Gastroesophageal sphincter (tissue), 4 donors: ENCODE measurements around the gene ARMC12. TPM values are rescaled to one million over a fixed set of nuclear protein-coding genes. Genes with fewer than 3 reads are reported as not detected.
"Not testable (repeated sequence)": the region's sequence is repeated elsewhere in the genome, so short reads cannot be mapped to it uniquely, and the experiment has no call there.

Source experiments
- ATAC-seq: fragments of 150-250 bp; one replicate; pipeline ENCODE4 v1.9.1; 2016; ENCODE audit warnings: mild to moderate bottlenecking, moderate library complexity
- H3K27ac ChIP-seq, 4 donors: fragments of 200-600 bp; sonication (generic) in 3 of 4; 1 replicate in 3 of 4; 2 replicates in 1 of 4; pipeline ENCODE4 v1.5.1; 2016 to 2019
- H3K27me3 ChIP-seq: fragments of 200-600 bp; sonication (generic); one replicate; pipeline ENCODE4 v1.5.1; 2019
- H3K36me3 ChIP-seq, 2 donors: fragments of 200-600 bp; sonication (generic); one replicate each; pipeline ENCODE4 v1.5.1; 2019; ENCODE audit warnings: control low read depth in 1 of 2
- H3K4me1 ChIP-seq, 3 donors: fragments of 200-600 bp; sonication (generic); 1 replicate in 2 of 3; 2 replicates in 1 of 3; pipeline ENCODE4 v1.5.1; 2016 to 2019; ENCODE audit warnings: control low read depth in 2 of 3
- H3K4me3 ChIP-seq, 2 donors: fragments of 200-600 bp; sonication (generic); one replicate each; pipeline ENCODE4 v1.5.1; 2019; ENCODE audit warnings: mild to moderate bottlenecking in 1 of 2, moderate library complexity in 1 of 2
- H3K9me3 ChIP-seq, 3 donors: fragments of 200-600 bp; sonication (generic); one replicate each; pipeline ENCODE4 v1.5.1; 2017 to 2019; ENCODE audit warnings: control low read depth in 2 of 3
- CTCF ChIP-seq, 4 experiments: fragments of 200-600 bp in 2 of 4; fragments of 450-650 bp in 2 of 4; sonication (generic) in 1 of 4; IDR thresholded peaks; one replicate each; pipeline ENCODE4 v1.5.1; 2017 to 2019; ENCODE audit warnings: antibody characterized with exemption in 4 of 4, mild to moderate bottlenecking in 2 of 4, moderate library complexity in 2 of 4
- EP300 ChIP-seq: sonication (generic); formaldehyde crosslinking; IDR thresholded peaks from one replicate; pipeline ENCODE4 v1.6.1; 2017; ENCODE audit warnings: antibody characterized with exemption, mild to moderate bottlenecking
- POLR2A ChIP-seq, 2 donors: fragments of 450-650 bp; IDR thresholded peaks; one replicate each; pipeline ENCODE4 v1.6.1; 2017; ENCODE audit warnings: antibody characterized with exemption in 2 of 2, mild to moderate bottlenecking in 2 of 2, moderate library complexity in 1 of 2
- POLR2AphosphoS5 ChIP-seq: sonication (generic); formaldehyde crosslinking; IDR thresholded peaks from one replicate; pipeline ENCODE4 v1.6.1; 2017; ENCODE audit warnings: antibody characterized with exemption
- whole genome bisulfite sequencing, 2 donors: methylation state at CpG; one replicate each; pipeline ENCODE4 v1.1.5; 2018; ENCODE audit warnings: low coverage in 1 of 2; 5-methylcytosine and 5-hydroxymethylcytosine counted together
- total RNA-seq, 4 donors: library from RNA; depleted of rRNA; stranded (reverse); fragments of >200 nt; gene quantifications; one replicate each; pipeline ENCODE4 v1.1.0, GENCODE V29; 2016

The ARMC12 gene, protein sequence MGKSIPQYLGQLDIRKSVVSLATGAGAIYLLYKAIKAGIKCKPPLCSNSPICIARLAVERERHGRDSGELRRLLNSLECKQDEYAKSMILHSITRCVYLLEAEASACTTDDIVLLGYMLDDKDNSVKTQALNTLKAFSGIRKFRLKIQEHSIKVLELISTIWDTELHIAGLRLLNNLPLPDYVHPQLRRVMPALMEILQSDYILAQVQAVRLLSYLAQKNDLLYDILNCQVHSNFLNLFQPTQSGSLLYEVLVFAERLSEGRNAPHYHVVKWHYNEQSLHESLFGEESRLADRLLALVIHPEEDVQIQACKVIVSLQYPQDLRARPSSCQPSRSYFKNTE
- 1 to 10 TPM in 1 of 4 donors, under 1 TPM in 1, not detected in 2; 0.54 to 1.5 TPM for total RNA-seq

- no CpG with 5 or more reads among the region's 10 CpGs for WGBS, 2 donors
- H3K27ac ChIP-seq: peak within 1 kb of the TSS in 1 of 4 donors; percentile 98
Measured at GRCh38 chr6:35736982-35737412, at the start of gene ARMC12. Gene ARMC12 (plus strand): TSS chr6:35737032. CDS start chr6:35737109, 77 bp downstream.

DNA sequence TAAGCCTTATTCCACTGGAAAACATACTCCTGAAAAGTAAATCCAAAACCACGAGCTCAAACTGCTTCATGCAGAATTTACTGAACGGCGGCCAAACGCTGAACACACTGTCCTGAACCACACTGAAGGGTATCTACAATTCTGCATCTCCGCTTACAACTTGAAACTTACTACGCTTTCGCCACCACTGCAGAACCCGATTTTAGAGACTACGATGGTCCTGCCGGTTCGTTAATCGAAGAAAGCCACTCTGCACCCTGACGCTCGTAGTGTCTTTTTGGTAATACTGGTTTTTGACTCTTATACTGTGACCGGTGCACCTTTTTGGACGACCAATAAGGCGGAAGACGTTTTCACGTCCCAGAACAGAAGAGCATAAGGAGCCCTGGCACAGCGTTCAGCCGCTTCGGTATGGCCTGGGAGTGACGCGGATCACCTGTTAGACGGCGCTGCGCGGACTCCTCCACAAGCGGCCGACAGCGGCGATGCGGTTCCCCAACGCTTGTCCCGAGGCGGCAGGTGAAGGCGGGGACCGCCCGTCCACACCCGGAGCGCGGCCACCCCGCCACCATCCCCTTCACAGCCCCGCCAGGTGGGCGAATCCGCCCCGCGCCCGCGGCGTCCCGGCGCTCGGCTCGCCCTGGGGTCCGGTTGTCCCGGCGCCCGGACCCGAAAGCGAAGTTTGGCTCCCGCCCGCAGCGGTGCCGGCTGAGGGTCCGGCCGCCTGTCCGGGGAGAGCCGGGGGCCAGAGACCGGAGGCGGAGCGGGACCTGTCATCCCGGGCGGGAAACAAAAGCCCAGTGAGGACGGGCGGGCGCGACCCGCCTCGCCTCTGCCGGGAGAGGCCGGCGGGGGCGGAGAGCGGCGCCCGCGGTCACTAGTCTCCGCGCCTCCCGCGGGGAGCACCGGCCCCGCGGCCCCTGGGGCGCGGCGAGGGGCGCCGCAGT is 48.9 kb upstream of the ARMC12 start:
- peaks cover 7 to 59% (median 24%) of the 10 kb centered on the region in 3 donors for H3K4me1 ChIP-seq
- ATAC-seq: no peak

More at GRCh38 chr6:35736982-35737412, at the start of gene ARMC12:
- Histone ChIP-seq H3K4me3 (no peak within 1 kb of the TSS), H3K9me3 (no peaks in the 10 kb centered on the region), H3K36me3 (no peaks in the 10 kb centered on the region), H3K27me3 (no peaks in the 10 kb centered on the region), H3K4me1 (peaks cover 9 to 56% (median 22%) of the 10 kb centered on the region in 3 donors)
- no peak for ATAC-seq
- no peak for TF ChIP-seq EP300
- no peak for TF ChIP-seq CTCF (IDR thresholded peaks at IDR 0.05)
- TF ChIP-seq POLR2A (IDR thresholded peaks at IDR 0.05): no peak
- TF ChIP-seq POLR2AphosphoS5: no peak

GRCh38 chr6:35688605-35689322 is 48.1 kb upstream of the ARMC12 start, which contains the start of gene FKBP5:
Gene FKBP5 (minus strand): TSS chr6:35688915. CDS start chr6:35642824, 46,091 bp downstream.
- Histone ChIP-seq H3K27me3 (no peaks in the 10 kb centered on the region), H3K4me3 (peak within 1 kb of the TSS; percentile 66 to 93), H3K27ac (peak within 1 kb of the TSS; percentile 94 to 100 (median 98)), H3K36me3 (peaks cover 0 to 11% of the 10 kb centered on the region in 2 donors), H3K9me3 (no peaks in the 10 kb centered on the region), H3K4me1 (peaks cover 7 to 50% (median 24%) of the 10 kb centered on the region in 3 donors)
- WGBS, 2 donors: 0% methylated on average over 2 to 4 of the region's 80 CpGs
- TF ChIP-seq POLR2AphosphoS5: peak; percentile 95
- no peak for TF ChIP-seq EP300
- peak; percentile 99 for TF ChIP-seq POLR2A (IDR thresholded peaks at IDR 0.05)
- peak in 1 of 4 experiments; percentile 11 for TF ChIP-seq CTCF (IDR thresholded peaks at IDR 0.05)
- ATAC-seq: peak; percentile 92

More for the DNA sequence above, 48.9 kb upstream of the ARMC12 start:
- 0 to 1% methylated on average over 13 to 24 of the region's 100 CpGs for WGBS, 2 donors
- Histone ChIP-seq H3K9me3 (no peaks in the 10 kb centered on the region), H3K27me3 (no peaks in the 10 kb centered on the region), H3K27ac (peak overlapping the region; percentile 94 to 100 (median 98)), H3K36me3 (peaks cover 0 to 19% of the 10 kb centered on the region in 2 donors), H3K4me3 (peak overlapping the region; percentile 66 to 93)
- TF ChIP-seq POLR2AphosphoS5 (peak; percentile 55), EP300 (no peak), POLR2A (IDR thresholded peaks at IDR 0.05) (peak in 1 of 2 donors; percentile 15), CTCF (IDR thresholded peaks at IDR 0.05) (no peak)

GRCh38 chr6:35690006-35690405 is 46.8 kb upstream of the ARMC12 start:
- not testable (repeated sequence) for H3K9me3 ChIP-seq, ATAC-seq, H3K4me3 ChIP-seq, H3K27me3 ChIP-seq, H3K36me3 ChIP-seq
- WGBS, 2 donors: 98 to 99% methylated on average over 11 to 15 of the region's 16 CpGs
- Histone ChIP-seq H3K4me1 (peaks cover 7 to 40% (median 24%) of the 10 kb centered on the region in 3 donors), H3K27ac (peak overlapping the region; percentile 91 to 100 (median 98))
